Natural killer cell (primary cell): ENCODE measurements around the gene FAM171A1. TPM values are rescaled to one million over a fixed set of nuclear protein-coding genes. Genes with fewer than 3 reads are reported as not detected.

Experiments
- ATAC-seq, 3 donors: fragments of 150-1000 bp in 2 of 3; fragments of 200-7000 bp in 1 of 3; cut with Tn5 transposase; 1 replicate in 1 of 3; 2 replicates in 2 of 3; pipeline ENCODE4 v1.10.0; 2021; ENCODE audit warnings: mild to moderate bottlenecking in 2 of 3, moderate library complexity in 2 of 3
- DNase-seq, 2 donors: peaks; one replicate each; pipeline versions ENCODE4 v3.0.0 to v3.0.0-alpha.2; 2013 to 2021; ENCODE audit warnings: mixed read lengths in 1 of 2
- H3K27ac ChIP-seq: one replicate; pipeline ENCODE4 v1.5.1; 2013; ENCODE audit warnings: mild to moderate bottlenecking, low read length
- H3K27me3 ChIP-seq: one replicate; pipeline ENCODE4 v1.6.1; 2013; ENCODE audit warnings: low read length; ENCODE audit not compliant: control insufficient read depth, insufficient read depth
- H3K36me3 ChIP-seq: one replicate; pipeline ENCODE4 v1.6.1; 2013; ENCODE audit warnings: low read length; ENCODE audit not compliant: control insufficient read depth, insufficient read depth
- H3K4me1 ChIP-seq: one replicate; pipeline ENCODE4 v1.6.1; 2013; ENCODE audit warnings: low read length; ENCODE audit not compliant: control insufficient read depth, insufficient read depth
- H3K4me3 ChIP-seq: one replicate; pipeline ENCODE4 v1.5.1; 2013; ENCODE audit warnings: low read length
- H3K9me3 ChIP-seq: one replicate; pipeline ENCODE4 v1.6.1; 2013; ENCODE audit warnings: low read length; ENCODE audit not compliant: control insufficient read depth, insufficient read depth
- H3K27ac Mint-ChIP-seq, 2 donors: one replicate each; pipeline ENCODE4 v1.8.0; 2022; ENCODE audit warnings: mild to moderate bottlenecking in 2 of 2, mixed read lengths in 2 of 2, moderate library complexity in 1 of 2
- H3K27me3 Mint-ChIP-seq, 2 donors: one replicate each; pipeline ENCODE4 v1.8.0; 2022; ENCODE audit warnings: low read depth in 2 of 2, mixed read lengths in 2 of 2
- H3K36me3 Mint-ChIP-seq: one replicate; pipeline ENCODE4 v1.8.0; 2022; ENCODE audit warnings: mixed read lengths
- H3K4me1 Mint-ChIP-seq, 2 donors: one replicate each; pipeline ENCODE4 v1.8.0; 2022; ENCODE audit warnings: mixed read lengths in 2 of 2
- H3K4me3 Mint-ChIP-seq: one replicate; pipeline ENCODE4 v1.8.0; 2022; ENCODE audit warnings: mild to moderate bottlenecking, moderate library complexity, mixed read lengths
- H3K9me3 Mint-ChIP-seq, 2 donors: one replicate each; pipeline ENCODE4 v1.8.0; 2022; ENCODE audit warnings: mixed read lengths in 2 of 2
- CTCF ChIP-seq: fragments of 200-600 bp; IDR thresholded peaks from one replicate; pipeline ENCODE4 v1.8.0; 2022; ENCODE audit warnings: antibody characterized with exemption
- WGBS: methylation state at CpG from one replicate; pipeline ENCODE4 v1.1.7; 2013; ENCODE audit warnings: missing lambda C conversion rate; ENCODE audit not compliant: insufficient coverage; 5-methylcytosine and 5-hydroxymethylcytosine counted together
- intact Hi-C: fragments of 100-400 bp; cut with micrococcal nuclease; formaldehyde crosslinking; loops from one replicate; pipeline ENCODE4 v1.14.2; 2022
- total RNA-seq, 4 donors: library from RNA; stranded (reverse); fragments of 120-200 nt in 1 of 4; gene quantifications; one replicate each; pipeline versions ENCODE4 v1.2.3 to v1.2.4, GENCODE V29; 2013 to 2022

Gene FAM171A1
- total RNA-seq, 3 donors from 2014 or later (not counting 1 experiment from before 2014, with no cell fraction given): 0.99 to 2.3 (median 1.6) TPM

- Histone ChIP-seq H3K36me3 (no peaks in the 10 kb centered on the region), H3K4me1 (no peaks in the 10 kb centered on the region), H3K4me3 (no peak overlapping the region), H3K9me3 (no peaks in the 10 kb centered on the region), H3K27ac (no peak overlapping the region), H3K27me3 (peaks cover 13% of the 10 kb centered on the region)
- H3K4me3 Mint-ChIP-seq: no peak overlapping the region
- no peaks in the 10 kb centered on the region for H3K9me3 Mint-ChIP-seq
- H3K27me3 Mint-ChIP-seq: peaks cover 26 to 56% of the 10 kb centered on the region in 2 donors
- H3K27ac Mint-ChIP-seq: no peak overlapping the region
- intact Hi-C loops: no loop called here
- no peak for TF ChIP-seq CTCF
- DNase-seq (no peak), ATAC-seq (no peak)
- H3K4me1 Mint-ChIP-seq: no peaks in the 10 kb centered on the region
- WGBS: 83% methylated on average over 2 of the region's 4 CpGs
- no peaks in the 10 kb centered on the region for H3K36me3 Mint-ChIP-seq
Measured at GRCh38 chr10:15364001-15364400, 7.1 kb downstream of the FAM171A1 start.

- H3K27ac ChIP-seq: no peak overlapping the region
- no peak overlapping the region for H3K4me3 ChIP-seq
- Mint-ChIP-seq H3K9me3 (no peaks in the 10 kb centered on the region), H3K27me3 (peaks cover 21 to 46% of the 10 kb centered on the region in 2 donors), H3K36me3 (no peaks in the 10 kb centered on the region), H3K4me3 (no peak overlapping the region), H3K27ac (no peak overlapping the region), H3K4me1 (no peaks in the 10 kb centered on the region)
- no peaks in the 10 kb centered on the region for H3K9me3 ChIP-seq
- H3K36me3 ChIP-seq: no peaks in the 10 kb centered on the region
- intact Hi-C loops: no loop called here
- TF ChIP-seq CTCF: no peak
- ATAC-seq (no peak), DNase-seq (no peak)
- 76% methylated on average over 7 of the region's 7 CpGs for WGBS
- H3K27me3 ChIP-seq: peaks cover 9% of the 10 kb centered on the region
- no peaks in the 10 kb centered on the region for H3K4me1 ChIP-seq
Measured at GRCh38 chr10:15363031-15363430, 8.1 kb downstream of the FAM171A1 start.

- Histone ChIP-seq H3K27me3 (peaks cover 9% of the 10 kb centered on the region), H3K27ac (no peak overlapping the region), H3K4me1 (no peaks in the 10 kb centered on the region), H3K36me3 (no peaks in the 10 kb centered on the region), H3K9me3 (no peaks in the 10 kb centered on the region), H3K4me3 (no peak overlapping the region)
- ATAC-seq (no peak), DNase-seq (no peak)
- intact Hi-C loops: no loop called here
- Mint-ChIP-seq H3K4me3 (no peak overlapping the region), H3K9me3 (no peaks in the 10 kb centered on the region), H3K27me3 (peaks cover 25 to 43% of the 10 kb centered on the region in 2 donors), H3K36me3 (no peaks in the 10 kb centered on the region), H3K4me1 (no peaks in the 10 kb centered on the region), H3K27ac (no peak overlapping the region)
- no peak for TF ChIP-seq CTCF
- 20% methylated on average over 2 of the region's 3 CpGs for WGBS
Measured at GRCh38 chr10:15361131-15361530, 10.0 kb downstream of the FAM171A1 start.

- peaks cover 9% of the 10 kb centered on the region for H3K27me3 ChIP-seq
- Mint-ChIP-seq H3K9me3 (no peaks in the 10 kb centered on the region), H3K4me1 (no peaks in the 10 kb centered on the region), H3K27ac (no peak overlapping the region), H3K4me3 (no peak overlapping the region), H3K36me3 (no peaks in the 10 kb centered on the region), H3K27me3 (peaks cover 24 to 39% of the 10 kb centered on the region in 2 donors)
- no peak for TF ChIP-seq CTCF
- intact Hi-C loops: no loop called here
- DNase-seq (no peak), ATAC-seq (no peak)
- no peaks in the 10 kb centered on the region for H3K4me1 ChIP-seq
- no peaks in the 10 kb centered on the region for H3K9me3 ChIP-seq
- H3K27ac ChIP-seq: no peak overlapping the region
- H3K4me3 ChIP-seq: no peak overlapping the region
- no peaks in the 10 kb centered on the region for H3K36me3 ChIP-seq
- WGBS: 73% methylated on average over 4 of the region's 4 CpGs
Measured at GRCh38 chr10:15360566-15360965, 10.5 kb downstream of the FAM171A1 start.
